HFF-Myc (cell line): ENCODE measurements around the gene TOR4A.

Source experiments
- DNase-seq: peaks from one replicate; pipeline ENCODE4 v3.0.0-alpha.2; 2011; ENCODE audit warnings: low read depth; ENCODE audit errors: extremely low read depth
- H3K4me3 ChIP-seq: replicated peaks from 2 replicates; pipeline ENCODE4 v1.5.1; 2011; ENCODE audit warnings: low read depth, mild to moderate bottlenecking, control low read depth, low read length
- CTCF ChIP-seq: IDR thresholded peaks from 2 replicates; pipeline ENCODE4 v1.5.1; 2012; ENCODE audit warnings: mild to moderate bottlenecking, low read depth, low read length, control low read depth; ENCODE audit errors: missing control alignments

Gene TOR4A

GRCh38 chr9:137306066-137306849 is 28.7 kb downstream of the TOR4A start:
- H3K4me3 ChIP-seq, result no peak overlapping the region
- no peak for DNase-seq
- no peak for TF ChIP-seq CTCF

- no peak for DNase-seq
- TF ChIP-seq CTCF, result no peak
- no peak overlapping the region for H3K4me3 ChIP-seq
These were observed 29.3 kb downstream of the TOR4A start for GRCh38 chr9:137306850-137307254.

- no peak for DNase-seq
- no peak for TF ChIP-seq CTCF
- H3K4me3 ChIP-seq, result no peak overlapping the region
These were observed 29.9 kb downstream of the TOR4A start for GRCh38 chr9:137307255-137308056.

- DNase-seq, result no peak
- H3K4me3 ChIP-seq, result no peak overlapping the region
- no peak for TF ChIP-seq CTCF
These were observed 30.6 kb downstream of the TOR4A start for GRCh38 chr9:137308057-137308619.

GRCh38 chr9:137309368-137310188 is 32.1 kb downstream of the TOR4A start:
- no peak overlapping the region for H3K4me3 ChIP-seq
- DNase-seq, result no peak
- TF ChIP-seq CTCF, result no peak
